GM11168 (cell line): ENCODE data around the gene OGT.
"Not testable (repeated sequence)": the region's sequence is repeated elsewhere in the genome, so short reads cannot be mapped to it uniquely, and the experiment has no call there.

Experiments
- in situ Hi-C: fragments of 300-500 bp; cut with MboI; formaldehyde crosslinking; loops from one replicate; pipeline ENCODE4 v1.12.0; 2022; ENCODE audit warnings: low sequenced_read_pairs; ENCODE audit not compliant: unreplicated experiment

OGT gene

DNA sequence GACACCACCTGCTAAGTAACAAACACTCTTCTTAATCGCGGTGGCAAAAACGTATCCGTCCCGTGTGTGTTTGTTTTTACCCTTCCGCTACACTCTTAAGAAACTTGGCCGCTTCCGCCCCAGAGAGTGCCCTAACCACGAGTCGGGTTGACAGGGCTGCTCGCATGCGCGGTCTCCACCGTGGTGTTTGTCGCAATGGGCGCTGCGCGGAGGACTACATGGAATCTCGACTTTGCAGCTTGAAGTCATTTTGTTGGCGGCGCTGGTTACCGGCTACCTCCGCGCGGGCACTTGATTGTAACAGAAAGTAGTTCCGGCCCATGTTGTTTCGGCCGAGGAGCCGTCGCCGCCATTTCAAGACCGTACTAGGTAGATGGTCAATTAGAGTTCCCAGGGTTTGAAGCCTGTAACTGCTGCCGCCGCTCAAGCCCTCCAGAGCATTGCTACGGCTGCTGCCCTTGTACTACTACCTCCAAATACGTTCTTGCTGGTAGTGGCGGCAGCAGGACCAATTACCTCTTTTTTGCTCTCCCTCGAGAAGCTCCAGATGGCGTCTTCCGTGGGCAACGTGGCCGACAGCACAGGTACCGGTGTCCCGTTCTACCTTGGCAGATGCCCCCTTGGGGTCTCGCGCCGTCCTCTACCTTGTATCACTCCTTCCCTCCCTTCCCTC lies at the start of gene OGT:
OGT (plus strand) TSS at position 352 of the 673 bp plus-strand sequence; CDS start at position 548, 196 bp downstream.
- in situ Hi-C loops = no loop called here

DNA sequence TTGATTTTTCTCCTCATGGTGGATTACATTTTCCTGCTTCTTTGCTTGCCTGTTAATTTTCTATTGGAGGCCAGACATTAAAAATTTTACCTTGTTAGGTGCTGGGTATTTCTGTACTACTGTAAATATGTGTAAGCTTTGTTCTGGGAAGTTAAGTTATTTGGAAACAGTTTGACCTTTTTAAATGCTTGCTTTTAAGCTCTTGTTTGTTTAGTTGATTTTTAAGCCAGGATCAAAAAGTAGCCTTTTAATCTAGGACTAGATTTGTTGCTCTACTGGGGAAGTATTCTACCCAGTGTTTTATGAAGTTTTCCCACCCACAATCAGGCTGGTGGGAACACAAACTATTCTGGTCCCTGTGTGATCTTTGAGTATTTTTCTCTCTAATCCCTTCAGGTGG lies 45.1 kb upstream of the OGT start:
- in situ Hi-C loops = no loop called here

DNA sequence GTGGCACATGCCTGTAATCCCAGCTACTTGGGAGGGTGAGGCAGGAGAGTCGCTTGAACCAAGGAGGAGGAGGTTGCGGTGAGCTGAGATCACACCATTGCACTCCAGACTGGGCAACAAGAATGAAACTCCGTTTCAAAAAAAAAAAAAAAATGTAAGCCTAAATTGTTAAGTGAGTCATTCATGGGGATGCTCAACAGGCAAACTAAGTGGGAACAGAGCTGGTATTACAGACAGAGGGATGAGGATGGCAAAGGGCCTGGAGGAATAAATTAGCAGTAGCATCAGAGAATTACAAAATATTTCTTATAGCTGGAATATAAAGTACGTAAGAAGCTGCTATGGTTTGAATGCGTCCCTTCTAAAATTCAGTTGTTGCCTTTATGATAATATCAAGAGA lies 43.4 kb upstream of the OGT start:
- in situ Hi-C loops = no loop called here

DNA sequence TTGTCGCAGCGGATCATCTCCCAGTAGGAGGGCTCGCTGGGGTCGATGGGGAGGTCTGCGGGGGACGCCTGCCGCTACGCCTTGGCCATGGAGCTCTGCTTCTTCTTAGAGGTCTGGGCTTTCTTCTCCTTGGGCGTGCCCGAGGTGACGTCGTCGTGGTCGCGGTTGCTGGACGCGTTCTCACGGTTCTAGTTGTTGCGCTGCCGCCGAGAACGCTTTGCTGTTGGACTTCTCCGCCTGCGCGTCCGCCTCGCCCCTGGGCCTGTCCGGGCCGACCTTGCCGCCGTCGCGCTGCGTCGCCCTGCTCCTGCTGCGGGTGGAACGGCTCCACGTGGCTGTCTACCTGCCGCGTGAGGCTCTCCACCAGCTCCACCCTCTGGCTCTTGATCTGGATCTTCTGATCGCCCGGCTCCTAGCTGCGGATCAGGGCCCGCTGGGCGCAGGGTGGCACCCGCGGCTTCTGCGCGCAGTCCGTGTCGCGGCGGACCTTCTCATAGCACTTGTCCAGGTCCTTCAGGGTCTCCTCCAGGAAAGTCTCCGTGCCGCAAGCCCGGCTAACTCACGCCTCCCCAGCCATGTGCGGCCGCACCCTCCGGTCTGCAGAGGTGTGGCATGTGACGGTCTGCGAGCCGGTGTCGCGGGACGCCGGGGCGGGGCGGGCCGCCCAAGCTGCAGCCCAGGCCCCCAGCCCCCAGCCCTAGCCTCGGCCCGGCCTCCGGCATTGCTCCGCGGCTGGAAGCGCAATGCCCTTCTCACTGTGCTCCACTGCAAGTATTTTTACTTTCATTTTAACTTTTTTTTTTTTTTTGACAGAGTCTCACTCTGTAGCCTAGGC lies 40.5 kb upstream of the OGT start:
- in situ Hi-C loops = no loop called here

DNA sequence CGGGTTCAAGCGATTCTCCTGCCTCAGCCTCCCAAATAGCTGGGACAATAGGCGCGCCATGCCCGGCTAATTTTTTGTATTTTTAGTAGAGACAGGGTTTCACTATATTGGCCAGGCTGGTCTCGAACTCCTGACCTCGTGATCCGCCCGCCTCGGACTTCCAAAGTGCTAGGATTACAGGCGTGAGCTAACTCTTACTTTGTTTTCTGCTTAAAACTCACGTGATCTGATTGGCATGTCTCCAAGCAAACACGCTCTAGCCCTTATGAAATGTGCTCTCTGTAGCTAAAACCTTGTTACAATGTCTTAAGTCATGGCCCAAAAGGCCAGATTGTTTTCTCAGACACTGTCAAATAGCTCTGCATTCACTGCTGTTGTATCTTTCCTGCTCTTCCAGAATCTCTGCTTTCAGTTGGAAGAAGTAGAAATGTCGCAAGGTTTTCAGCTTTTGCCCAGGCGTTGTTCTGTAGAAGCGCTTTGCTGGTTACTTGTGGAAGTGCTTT lies 39.7 kb upstream of the OGT start:
- in situ Hi-C loops = no loop called here

DNA sequence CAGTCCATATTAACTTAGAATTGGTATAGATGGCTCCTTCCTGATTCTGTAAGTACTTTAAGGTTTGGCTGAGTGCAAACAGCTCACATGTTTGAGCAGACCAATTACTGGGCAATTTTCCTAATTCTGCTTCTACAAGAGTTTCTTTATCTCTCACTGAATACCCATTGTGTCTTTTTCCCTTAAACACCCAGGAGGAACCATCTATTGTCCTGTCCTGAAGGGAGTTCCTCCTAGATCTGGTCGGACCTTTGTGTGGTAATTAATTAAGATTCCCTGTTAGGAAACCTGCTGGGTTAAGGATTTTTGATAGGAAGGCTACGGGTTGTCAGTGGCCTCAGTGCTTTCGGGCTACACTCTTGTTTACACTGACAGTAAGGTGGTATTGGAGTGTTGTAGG lies 36.9 kb upstream of the OGT start:
- in situ Hi-C loops = not testable (repeated sequence)

DNA sequence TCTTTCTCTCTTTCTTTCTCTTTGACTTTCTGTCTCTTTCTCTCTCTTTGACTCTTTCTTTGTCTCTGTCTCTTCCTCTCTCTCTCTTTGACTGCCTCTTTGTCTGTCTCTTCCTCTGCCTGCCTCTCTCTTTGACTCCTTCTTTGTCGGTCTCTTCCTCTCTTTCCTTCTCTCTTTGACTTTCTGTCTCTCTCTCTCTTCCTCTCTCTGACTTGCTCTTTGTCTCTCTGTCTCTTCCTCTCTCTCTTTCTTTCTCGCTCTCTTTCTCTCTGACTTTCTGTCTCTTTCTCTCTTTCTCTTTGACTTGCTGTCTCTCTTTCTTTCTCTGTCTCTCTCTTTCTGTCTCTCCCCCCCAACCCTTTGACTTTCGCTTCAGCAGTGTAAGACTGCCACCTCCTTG lies 36.4 kb upstream of the OGT start:
- in situ Hi-C loops = no loop called here

DNA sequence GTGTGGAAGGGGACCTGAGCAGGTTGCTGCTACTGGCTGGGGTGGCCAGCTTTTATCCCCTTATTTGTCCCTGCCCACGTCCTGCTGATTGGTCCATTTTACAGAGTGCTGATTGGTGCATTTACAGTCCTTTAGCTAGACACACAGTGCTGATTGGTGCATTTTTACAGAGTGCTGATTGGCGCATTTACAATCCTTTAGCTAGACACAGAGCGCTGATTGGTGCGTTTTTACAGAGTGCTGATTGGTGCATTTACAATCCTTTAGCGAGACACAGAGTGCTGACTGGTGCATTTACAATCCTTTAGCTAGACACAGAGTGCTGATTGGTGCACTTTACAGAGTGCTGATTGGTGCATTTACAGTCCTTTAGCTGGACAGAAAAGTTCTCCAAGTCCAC lies 30.8 kb upstream of the OGT start:
- in situ Hi-C loops = not testable (repeated sequence)

DNA sequence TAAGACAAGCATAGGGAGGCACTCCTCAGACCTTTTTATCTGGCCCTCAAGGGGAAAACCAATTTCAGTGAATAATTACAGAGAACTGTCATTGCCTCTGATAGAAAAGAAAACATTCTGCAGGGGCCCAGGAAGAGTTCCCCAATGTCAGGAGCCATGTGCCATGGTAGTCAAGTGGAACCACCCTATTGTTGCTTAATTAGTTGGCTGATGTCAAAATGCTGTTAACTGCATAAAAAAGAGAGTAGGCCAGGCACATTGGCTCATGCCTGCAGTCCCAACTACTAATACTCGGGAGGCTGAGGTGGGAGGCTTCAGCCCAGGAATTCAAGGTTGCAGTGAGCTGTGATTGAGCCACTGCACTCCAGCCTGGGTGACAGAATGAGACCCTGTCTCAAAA lies 28.6 kb upstream of the OGT start:
- in situ Hi-C loops = no loop called here

DNA sequence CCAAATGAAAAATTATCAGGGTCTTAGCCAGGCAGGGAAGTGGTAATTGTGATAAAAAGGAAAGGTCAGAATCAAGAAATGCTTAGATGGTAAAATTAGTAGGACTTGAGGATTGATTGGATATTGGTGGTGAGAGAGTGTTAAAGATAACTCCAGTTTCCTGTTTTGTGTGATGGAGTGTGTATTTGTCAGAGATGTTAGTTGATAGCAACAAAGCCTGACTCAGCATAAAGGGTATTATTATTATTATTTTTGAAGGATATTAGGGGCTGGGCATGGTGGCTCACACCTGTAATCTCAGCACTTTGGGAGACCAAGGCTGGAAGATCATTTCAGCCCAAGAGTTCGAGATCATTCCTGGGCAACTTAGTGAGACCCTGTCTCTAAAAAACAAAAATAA lies 23.6 kb upstream of the OGT start:
- in situ Hi-C loops = no loop called here

DNA sequence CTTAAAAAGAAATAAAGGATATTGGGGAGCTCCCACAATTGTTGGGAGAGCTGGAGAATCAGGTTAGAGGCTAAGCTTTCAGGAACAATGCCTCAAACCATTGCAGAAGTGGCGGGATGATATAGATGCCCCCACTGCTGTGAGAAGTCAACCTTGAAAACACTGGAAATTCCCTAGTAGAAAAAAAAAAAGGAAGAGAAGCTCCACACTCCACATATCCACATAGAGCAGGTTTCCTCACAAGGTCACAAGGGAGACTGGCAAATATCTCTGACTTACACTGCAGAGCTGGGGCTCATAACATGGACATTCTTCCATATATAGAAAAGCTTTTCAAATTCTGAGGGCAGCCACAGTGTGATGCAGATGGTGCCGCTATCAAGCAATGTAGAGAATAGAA lies 22.7 kb upstream of the OGT start:
- in situ Hi-C loops = no loop called here

DNA sequence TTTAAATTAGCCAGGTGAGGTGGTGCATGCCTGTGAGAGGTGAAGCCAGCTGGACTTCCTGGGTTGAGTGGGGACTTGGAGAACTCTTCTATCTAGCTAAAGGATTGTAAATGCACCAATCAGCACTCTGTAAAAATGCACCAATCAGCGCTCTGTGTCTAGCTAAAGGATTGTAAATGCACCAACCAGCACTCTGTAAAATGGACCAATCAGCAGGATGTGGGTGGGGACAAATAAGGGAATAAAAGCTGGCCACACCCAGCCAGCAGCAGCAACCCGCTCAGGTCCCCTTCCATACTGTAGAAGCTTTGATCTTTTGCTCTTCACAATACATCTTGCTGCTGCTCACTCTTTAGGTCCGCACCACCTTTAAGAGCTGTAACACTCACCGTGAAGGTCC lies 19.2 kb upstream of the OGT start:
- in situ Hi-C loops = not testable (repeated sequence)

DNA sequence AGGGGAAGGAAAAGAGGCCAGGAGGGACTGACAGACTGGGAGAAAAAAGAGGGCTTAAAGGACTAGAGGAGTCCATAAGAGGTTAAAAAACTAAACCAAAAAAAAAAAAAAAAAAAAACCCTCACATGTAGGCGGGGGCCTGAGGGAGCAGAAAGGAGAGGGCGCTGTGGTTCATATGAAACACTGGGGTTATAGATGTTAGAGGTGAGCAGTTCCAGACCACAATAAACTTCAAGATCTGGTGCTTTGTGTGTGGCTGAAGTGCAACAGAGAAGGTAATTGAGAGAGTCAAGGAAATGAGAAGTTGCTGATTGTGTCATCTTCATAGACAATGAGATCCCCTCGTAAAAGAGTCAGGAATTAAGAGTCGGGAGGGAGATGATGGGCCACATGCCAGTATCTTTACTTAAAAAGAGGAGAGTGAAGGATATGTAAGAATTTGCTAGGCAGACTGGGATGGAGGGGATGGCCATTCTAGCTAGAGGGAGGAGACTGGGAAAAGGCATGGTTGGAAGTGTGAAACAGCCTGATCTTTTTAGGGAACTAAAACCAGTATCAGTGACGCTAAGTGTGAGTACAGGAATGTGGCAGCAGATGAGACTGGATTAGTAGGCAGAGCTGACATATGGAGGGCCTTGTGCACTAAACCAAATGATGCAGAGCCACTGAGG lies 18.4 kb upstream of the OGT start:
- in situ Hi-C loops = no loop called here

DNA sequence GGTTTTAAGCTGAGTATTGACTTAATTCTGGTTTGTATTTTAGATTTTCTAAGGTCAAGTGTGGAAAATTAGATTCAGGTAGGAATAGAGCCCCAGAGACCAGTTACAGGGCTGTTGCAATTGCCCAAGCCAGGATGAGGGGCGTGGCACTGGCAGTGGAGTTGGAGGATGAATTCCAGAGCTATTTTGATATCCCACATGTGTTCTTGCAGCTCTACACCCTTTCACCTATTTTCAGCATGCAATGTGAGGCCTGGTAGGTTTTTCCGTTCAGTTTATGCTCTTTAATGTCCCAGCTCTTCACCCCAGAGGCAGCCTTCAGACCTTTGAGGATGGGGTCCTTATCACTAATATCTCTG lies 17.9 kb upstream of the OGT start:
- in situ Hi-C loops = no loop called here

DNA sequence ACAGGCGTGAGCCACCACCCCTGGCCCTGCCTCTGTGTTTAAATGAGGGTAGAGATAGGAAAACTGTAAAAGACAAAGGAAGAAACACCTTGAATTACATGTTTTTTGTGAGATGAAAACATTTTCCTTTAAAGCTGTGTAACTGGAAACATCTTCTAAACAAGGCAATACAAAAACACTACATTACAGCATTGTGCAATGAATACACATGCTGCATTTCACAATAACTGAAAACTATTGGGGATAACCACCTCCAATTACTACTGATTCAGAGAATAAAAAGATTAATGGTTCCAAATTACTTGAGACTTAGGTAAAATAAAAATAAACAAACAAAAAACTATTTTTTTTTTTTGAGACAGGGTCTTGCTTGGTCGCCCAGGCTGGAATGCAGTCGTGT lies 7.6 kb upstream of the OGT start:
- in situ Hi-C loops = no loop called here

DNA sequence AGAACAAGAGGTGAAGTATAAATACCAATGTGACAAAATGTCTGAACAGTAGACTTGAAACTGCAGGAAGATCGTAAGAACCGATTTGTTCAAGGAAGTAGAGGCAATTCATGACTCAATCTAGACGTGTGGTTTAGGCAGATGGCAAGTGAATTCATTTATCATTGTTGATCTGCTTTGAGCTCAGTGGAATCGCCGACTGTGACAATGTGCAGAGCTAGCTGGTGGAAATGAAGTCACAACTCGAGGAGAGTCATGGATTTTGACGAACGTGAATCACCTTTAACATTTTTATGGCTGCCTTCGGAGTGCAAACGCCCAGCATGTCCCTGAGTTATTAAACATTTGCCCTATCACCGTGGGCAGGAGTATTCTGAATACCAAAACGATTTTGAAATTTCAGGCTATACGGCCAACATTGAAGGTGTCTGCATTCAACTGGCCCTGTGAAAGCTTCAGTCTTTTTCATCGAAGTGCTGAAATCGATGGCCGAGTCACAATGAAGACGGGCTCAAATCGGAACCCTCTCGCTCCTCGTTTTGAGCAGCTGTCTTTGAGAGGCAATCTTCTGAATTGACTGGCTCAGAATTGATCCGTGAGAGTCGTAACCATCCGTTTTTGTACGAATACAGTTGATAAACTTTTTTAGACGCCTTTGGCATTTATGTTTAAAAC lies 689 bp upstream of the OGT start:
- in situ Hi-C loops = no loop called here

DNA sequence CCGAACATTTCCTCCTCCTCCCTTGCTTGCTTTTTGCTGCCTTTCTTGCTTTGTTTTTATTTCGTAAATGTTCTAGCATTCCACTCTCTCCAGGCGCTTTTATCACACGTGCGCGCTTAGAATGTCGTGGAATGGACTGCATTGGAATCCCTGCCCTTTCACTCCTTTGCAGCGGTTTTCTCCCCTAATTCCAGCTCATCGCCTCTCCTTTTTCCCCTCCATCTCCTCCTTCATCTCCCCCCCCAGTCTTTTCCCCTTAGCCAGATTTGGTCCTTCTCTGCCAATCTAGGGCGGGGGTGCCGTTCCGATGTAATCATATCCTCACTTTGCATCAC lies 579 bp downstream of the OGT start:
- in situ Hi-C loops = no loop called here

DNA sequence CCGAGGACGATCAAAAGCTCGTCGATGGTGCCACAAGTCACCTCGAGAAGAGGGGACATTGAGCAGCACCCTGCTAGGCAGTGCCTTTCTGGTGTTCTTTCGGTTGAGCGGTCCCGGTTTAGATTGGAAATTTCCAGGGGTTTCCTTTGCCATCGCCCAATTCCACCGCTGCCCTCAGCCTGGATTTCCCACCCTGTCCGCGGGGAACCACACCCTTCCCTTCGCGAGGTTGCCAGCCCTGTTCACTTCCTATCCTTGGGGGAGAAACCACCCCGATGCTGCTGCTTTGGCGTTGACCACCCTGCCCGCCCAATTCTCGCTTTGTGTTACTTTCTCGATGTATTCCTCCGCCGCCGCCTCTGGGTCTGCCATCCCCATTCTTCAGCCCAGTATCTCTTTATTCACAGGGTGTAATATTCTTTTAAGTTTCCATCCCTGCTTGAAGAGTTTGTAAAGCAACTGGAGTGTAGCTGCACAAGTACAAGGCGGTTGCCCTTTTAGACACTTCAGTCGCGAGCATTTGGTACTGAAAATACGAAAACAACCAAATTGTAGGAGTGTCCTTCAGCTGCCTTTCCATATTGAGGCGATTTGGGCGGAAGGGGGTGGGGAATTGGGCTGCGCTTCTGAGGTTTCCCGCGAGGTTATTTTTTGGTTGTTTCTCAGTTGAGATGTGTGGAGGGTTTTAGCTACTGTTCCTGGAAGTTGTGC lies 1.1 kb downstream of the OGT start:
- in situ Hi-C loops = no loop called here

DNA sequence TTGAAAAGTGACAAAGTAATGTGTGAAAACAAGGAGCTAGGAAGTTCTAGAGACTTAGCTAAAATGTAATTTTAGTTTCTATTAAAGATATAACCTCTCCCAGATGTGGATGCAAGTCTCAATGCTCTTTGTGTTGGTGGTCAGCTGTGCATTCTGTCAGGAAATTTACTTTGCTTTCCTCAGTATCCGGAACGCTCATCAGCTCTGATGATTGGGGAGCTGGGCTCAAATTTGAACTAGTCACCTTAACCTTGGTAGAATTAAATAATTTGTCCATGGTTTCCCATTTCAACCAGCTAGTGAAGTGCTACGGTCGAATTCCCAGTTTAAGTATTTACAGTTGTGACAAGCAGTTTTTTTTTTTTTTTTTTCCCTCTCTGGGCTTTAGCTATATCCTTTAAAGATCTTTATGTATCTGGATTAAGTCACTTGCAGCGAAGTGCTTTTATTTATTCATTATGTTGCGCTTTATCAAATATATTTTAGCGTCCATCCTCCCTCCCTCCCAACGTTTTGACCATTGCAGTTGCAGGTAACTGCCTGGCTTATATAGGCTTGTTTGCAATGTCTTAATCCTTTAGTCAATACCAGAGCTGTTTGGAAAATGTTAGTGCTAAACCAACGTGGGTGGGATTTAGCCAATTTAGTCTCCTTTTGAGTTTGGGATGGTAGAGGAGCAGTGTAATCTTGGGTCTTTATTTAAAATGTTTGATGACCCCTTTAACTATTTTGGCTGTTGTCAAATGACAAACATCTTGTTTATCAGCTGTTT lies 2.1 kb downstream of the OGT start:
- in situ Hi-C loops = no loop called here

DNA sequence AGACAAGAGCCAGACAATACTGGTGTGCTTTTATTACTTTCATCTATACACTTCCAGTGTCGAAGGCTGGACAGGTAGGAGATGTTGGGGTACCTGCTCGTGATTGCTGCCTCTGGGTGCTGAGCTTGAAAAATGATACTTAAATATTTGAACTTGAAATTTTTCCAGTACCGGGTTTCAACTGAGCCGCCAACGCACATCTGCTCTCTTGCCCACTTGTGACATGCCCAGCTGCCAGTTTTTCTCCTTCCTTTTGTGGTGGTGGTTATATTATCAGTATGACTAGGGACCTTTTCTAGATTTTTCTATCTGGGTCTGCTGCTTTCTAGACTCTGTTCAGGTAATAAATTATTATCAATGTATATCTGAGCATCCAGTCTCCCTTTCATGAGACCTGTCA lies 3.4 kb downstream of the OGT start:
- in situ Hi-C loops = no loop called here
